ENCODE measurements around the gene ARSG. TPM values are rescaled to one million over a fixed set of nuclear protein-coding genes. Genes with fewer than 3 reads are reported as not detected.
A peak's percentile ranks its signal among the peaks of the same experiment; 100 is the strongest.
"Not testable (repeated sequence)": the region's sequence is repeated elsewhere in the genome, so short reads cannot be mapped to it uniquely, and the experiment has no call there.

ARSG gene
- 1.3 and 2.4 TPM in 2 replicates for total RNA-seq

- DNase-seq (ENCODE audit: low read depth in 2 of 2) = peak; percentile 79 to 82
Observed at GRCh38 chr17:68290955-68291835, at the start of gene ARSG, which contains the start of gene SLC16A6. TSS of gene ARSG (plus strand) at chr17:68291495. CDS start at chr17:68307494, 15,999 bp downstream. TSS of gene SLC16A6 (minus strand) at chr17:68291127. CDS start at chr17:68278320, 12,807 bp downstream.

- no peak for DNase-seq (ENCODE audit: low read depth in 2 of 2)
Observed at GRCh38 chr17:68246271-68247028, 44.8 kb upstream of the ARSG start.

GRCh38 chr17:68247445-68248198, 43.7 kb upstream of the ARSG start, which contains the start of gene AMZ2:
TSS of gene AMZ2 (plus strand) at chr17:68248043. CDS start at chr17:68250188, 2,145 bp downstream.
- peak; percentile 96 to 97 for DNase-seq (ENCODE audit: low read depth in 2 of 2)

- DNase-seq (ENCODE audit: low read depth in 2 of 2) = peak; percentile 44 to 61
Observed at GRCh38 chr17:68248199-68248825, 43.0 kb upstream of the ARSG start.

GRCh38 chr17:68248891-68249290, 42.4 kb upstream of the ARSG start:
- DNase-seq (ENCODE audit: low read depth in 2 of 2) = peak in 1 of 2 donors; percentile 37

GRCh38 chr17:68249354-68249765, 41.9 kb upstream of the ARSG start:
- DNase-seq (ENCODE audit: low read depth in 2 of 2) = no peak

GRCh38 chr17:68253426-68253825, 37.9 kb upstream of the ARSG start:
- not testable (repeated sequence) for DNase-seq (ENCODE audit: low read depth in 2 of 2)

- no peak for DNase-seq (ENCODE audit: low read depth in 2 of 2)
Observed at GRCh38 chr17:68255151-68255550, 36.1 kb upstream of the ARSG start.

- peak in 1 of 2 donors; percentile 12 for DNase-seq (ENCODE audit: low read depth in 2 of 2)
Observed at GRCh38 chr17:68255731-68256538, 35.4 kb upstream of the ARSG start.

GRCh38 chr17:68256701-68257100, 34.6 kb upstream of the ARSG start:
- not testable (repeated sequence) for DNase-seq (ENCODE audit: low read depth in 2 of 2)

GRCh38 chr17:68257934-68258333, 33.4 kb upstream of the ARSG start:
- DNase-seq (ENCODE audit: low read depth in 2 of 2) = no peak

- DNase-seq (ENCODE audit: low read depth in 2 of 2) = peak; percentile 85 to 89
Observed at GRCh38 chr17:68258890-68259647, 32.2 kb upstream of the ARSG start.

GRCh38 chr17:68259648-68259951, 31.7 kb upstream of the ARSG start:
- not testable (repeated sequence) for DNase-seq (ENCODE audit: low read depth in 2 of 2)

GRCh38 chr17:68260051-68260762, 31.1 kb upstream of the ARSG start:
- no peak for DNase-seq (ENCODE audit: low read depth in 2 of 2)

GRCh38 chr17:68262467-68262866, 28.8 kb upstream of the ARSG start:
- not testable (repeated sequence) for DNase-seq (ENCODE audit: low read depth in 2 of 2)

- peak; percentile 34 to 68 for DNase-seq (ENCODE audit: low read depth in 2 of 2)
Observed at GRCh38 chr17:68263101-68263681, 28.1 kb upstream of the ARSG start.

- not testable (repeated sequence) for DNase-seq (ENCODE audit: low read depth in 2 of 2)
Observed at GRCh38 chr17:68265833-68266232, 25.5 kb upstream of the ARSG start.

GRCh38 chr17:68273722-68274121, 17.6 kb upstream of the ARSG start:
- DNase-seq (ENCODE audit: low read depth in 2 of 2) = no peak

All from lung microvascular endothelial cell (primary cell).